ENCODE data around the gene ANKRD11.

DNA sequence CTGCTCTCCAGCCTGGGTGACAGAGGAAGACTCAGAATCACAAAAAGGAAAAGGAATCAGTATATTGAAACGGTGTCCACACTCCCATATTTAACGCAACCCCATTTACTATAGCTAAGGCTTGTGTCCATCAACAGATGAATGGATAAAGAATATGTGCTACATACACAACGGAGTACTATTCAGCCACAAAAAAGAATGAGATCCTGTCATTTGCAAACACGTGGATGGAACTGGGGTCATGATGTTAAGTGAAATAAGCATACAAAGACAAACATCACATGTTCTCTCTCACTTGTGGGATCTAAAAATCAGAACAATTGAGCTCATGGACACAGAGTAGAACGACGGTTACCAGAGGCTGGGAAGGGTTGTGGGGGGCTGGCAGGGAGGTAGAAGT, 217.7 kb downstream of the ANKRD11 start:
- TF ChIP-seq CTCF (IDR thresholded peaks at IDR 0.05): no peak
- no peak for TF ChIP-seq POLR2AphosphoS5 (IDR thresholded peaks at IDR 0.05; ENCODE audit: low read depth, low read length)
- no peak for TF ChIP-seq SIN3A (IDR thresholded peaks at IDR 0.05; ENCODE audit: borderline replicate concordance, insufficient read depth, low read depth, low read length)

Data from Panc1 (cell line).